B cell (primary cell): Measurements from ENCODE around the gene DLX3.

Source experiments
- EZH2 ChIP-seq: IDR thresholded peaks from 2 replicates; pipeline ENCODE4 v1.6.1; 2012; ENCODE audit warnings: borderline replicate concordance, low read depth, mild to moderate bottlenecking, moderate library complexity, low read length; ENCODE audit not compliant: insufficient read depth, poor library complexity, severe bottlenecking
- TF ChIP-seq, protein P1 (sequence below): fragments of 200-600 bp; IDR thresholded peaks from one replicate; pipeline ENCODE4 v1.8.0; 2022; ENCODE audit warnings: antibody characterized with exemption, mild to moderate bottlenecking

DNA sequence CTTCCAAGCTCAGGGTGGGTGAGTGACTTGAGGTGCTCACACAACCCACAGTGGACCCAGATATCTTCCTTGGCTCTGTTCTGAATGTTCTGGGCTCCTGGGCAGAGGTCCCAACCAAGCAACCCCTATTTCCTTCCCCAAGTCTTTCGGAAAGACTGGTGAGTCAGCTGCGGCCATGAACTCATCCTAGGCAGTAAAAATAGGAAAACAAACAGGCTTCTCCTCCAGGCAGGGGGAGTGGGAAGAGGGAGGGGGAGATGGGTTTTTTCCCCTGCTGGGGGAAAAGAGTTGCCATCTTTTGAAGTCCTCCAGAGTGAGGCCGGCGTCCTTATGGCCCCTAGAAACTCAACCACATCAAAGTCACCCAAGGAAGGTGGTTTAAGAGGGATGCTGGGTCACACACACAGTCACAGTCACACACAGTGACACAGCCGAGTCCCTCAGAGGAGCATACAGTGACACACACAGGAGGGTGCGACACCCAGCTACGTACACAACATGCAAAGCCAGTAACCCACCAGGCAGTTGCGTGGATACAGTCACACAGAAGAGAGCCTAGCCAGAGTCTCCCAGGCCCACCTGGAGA, 42.0 kb downstream of the DLX3 start:
- TF ChIP-seq, protein P1, sequence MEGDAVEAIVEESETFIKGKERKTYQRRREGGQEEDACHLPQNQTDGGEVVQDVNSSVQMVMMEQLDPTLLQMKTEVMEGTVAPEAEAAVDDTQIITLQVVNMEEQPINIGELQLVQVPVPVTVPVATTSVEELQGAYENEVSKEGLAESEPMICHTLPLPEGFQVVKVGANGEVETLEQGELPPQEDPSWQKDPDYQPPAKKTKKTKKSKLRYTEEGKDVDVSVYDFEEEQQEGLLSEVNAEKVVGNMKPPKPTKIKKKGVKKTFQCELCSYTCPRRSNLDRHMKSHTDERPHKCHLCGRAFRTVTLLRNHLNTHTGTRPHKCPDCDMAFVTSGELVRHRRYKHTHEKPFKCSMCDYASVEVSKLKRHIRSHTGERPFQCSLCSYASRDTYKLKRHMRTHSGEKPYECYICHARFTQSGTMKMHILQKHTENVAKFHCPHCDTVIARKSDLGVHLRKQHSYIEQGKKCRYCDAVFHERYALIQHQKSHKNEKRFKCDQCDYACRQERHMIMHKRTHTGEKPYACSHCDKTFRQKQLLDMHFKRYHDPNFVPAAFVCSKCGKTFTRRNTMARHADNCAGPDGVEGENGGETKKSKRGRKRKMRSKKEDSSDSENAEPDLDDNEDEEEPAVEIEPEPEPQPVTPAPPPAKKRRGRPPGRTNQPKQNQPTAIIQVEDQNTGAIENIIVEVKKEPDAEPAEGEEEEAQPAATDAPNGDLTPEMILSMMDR, result no peak
- TF ChIP-seq EZH2, result no peak
